HG03457 (cell line): ENCODE measurements around the gene GPRC5D.
A peak's percentile ranks its signal among the peaks of the same experiment; 100 is the strongest.

Experiments used
- ATAC-seq: cut with Tn5 transposase; IDR thresholded peaks from one replicate; pipeline ENCODE4 v1.9.1; 2021; ENCODE audit warnings: moderate number of reproducible peaks; ENCODE audit not compliant: unreplicated experiment

The GPRC5D gene

DNA sequence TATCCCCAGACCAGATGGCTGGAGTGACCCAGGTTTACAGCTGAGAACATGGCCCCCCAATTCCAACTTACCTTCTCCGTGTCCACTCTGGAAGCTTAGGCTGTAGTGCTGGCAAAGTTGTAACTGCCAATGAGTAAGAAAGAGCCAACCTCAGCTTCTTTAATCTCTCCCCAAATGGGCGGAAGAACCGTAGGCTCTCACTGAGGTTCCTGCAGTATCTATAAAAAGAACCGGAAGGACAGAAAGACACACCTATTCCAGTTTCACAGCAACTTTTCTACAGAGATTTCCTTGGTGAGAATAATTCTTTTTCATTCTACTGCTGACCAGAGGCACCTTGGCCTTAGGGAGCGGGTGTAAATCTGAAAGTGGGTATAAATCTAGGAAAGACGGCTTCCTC, at the start of gene GPRC5D:
GPRC5D (minus strand) TSS at position 135 of the 400 bp plus-strand sequence. CDS start 1,786 bp downstream, outside the sequence.
- ATAC-seq, result no peak

DNA sequence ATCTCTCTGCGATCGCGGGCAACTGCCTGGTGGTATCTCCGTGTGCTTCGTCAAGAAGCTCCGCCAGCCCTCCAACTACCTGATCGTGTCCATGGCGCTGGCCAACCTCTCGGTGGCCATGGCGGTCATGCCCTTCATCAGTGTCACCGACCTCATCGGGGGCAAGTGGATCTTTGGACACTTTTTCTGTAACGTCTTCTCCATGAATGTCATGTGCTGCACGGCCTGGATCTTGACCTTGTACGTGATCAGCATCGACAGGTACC, 49.7 kb upstream of the GPRC5D start:
- ATAC-seq, result no peak

DNA sequence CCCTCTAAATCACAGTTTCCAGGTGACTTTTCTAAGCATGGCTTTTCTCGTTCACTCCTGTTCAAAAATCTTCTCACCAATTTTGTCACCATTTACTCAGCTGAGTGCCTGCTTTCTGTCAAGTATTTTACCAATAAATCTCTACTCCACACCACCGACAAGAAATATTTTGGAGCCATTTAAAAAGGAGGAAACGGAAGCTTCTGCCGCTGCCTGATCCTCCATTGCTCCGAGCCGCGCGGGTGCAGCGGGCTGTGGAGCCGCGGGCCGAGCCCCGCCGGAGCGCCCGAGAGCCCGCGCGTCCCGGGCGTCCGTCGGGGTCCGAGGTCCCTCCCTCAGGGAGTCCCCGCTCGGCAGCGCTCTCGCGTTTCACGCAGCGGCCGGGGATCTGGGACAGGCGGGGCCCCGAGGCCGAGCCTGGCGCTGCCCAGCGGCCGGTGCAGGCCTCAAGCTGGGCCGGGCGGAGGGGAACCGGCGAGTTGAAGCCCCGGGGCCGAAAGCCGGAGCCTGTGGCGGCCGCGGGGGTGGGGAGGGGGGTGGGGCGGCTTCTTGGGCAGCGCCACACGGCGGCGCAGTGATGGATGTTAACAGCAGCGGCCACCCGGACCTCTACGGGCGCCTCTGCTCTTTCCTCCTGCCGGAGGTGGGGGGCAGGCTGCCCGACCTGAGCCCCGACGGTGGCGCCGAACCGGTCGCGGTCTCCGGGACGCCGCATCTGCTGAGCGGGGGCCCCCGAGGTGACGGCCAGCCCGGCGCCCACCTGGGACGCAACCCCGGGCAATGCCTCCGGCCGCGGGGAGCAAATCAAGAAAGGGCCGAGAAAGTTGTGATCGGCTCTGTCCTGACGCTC, 49.2 kb upstream of the GPRC5D start:
- ATAC-seq, result no peak

DNA sequence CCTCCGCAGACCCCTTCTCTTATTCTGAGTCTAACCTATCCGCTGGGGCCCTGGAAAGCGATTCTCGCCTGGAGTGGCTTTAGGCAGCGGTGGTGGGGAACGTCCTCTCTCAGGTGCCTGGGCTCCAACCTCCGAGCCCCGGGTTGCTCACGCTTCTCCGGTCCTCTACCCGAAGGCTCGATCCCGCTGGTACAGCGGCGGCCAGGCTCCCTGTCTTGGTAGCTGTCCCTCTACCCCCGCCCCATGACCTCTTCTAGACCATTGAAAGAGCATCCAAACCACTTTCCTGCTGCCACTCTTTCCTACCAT, 48.6 kb upstream of the GPRC5D start:
- peak; percentile 16 for ATAC-seq

DNA sequence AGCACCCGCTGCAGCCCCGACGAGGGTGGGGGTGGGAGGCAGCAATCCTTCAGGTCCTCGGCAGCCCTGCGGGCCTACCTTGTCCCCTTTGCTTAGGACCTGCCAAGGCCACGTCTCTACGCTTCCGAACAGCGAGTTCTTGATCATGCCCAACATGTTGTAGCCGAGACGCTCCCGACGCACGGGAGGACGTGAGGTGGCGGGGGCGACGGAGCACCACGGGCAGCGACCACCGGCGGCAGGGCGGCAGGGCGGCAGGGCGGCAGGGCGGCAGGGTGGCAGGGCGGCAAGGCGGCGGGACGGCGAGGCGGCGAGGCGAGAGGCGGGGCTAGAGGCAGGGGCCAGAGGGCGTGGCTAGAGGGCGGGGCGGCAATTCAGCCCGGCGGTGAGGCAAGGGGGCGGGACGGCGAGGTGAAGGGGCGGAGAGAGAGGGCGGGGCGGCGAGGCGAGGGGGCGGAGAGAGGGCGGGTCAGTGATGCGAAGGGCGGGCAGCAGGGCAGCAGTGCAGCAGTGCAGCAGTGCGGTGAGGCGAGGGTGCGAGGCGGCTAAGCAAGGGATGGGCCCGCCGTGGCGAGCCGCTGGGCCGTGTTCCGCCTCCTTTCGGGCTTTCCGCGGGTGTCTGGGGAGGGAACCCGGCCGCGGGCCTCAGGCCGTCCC, 48.1 kb upstream of the GPRC5D start, which contains the start of gene HEBP1:
HEBP1 (minus strand) TSS at position 307 of the 657 bp plus-strand sequence; CDS start at position 156, 151 bp downstream.
- ATAC-seq, result peak; percentile 78

DNA sequence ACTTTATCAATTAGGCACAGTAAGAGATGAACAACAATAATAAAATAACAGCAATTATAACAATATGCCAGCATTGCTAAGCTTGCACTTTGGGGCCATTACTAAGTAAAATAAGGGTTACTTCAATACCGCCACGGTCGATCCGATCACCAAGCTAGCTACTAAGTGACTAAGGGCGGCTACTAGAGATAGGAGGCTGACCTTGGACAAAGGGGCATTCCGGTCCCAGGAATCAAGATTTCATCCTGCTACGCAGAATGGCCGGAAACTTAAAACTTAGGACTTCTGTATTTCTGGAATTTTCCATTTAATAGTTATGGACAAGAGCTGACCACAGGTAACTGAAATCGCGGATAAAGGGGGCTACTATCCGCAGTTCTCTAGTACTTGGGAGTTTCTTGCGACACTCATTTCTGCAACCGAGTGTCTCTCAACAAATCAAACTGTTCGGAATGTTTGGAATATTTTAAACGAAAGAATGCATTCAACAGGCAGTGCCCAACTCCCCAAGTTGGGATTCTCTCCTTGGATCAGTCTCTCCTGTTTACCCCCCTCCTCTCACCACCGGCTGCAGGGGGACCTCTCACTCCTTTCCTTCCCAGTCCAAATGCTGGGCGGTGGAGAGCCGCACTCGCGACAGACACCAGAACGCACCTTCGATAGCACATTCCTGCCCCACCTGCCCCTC, 47.4 kb upstream of the GPRC5D start:
- ATAC-seq, result no peak

DNA sequence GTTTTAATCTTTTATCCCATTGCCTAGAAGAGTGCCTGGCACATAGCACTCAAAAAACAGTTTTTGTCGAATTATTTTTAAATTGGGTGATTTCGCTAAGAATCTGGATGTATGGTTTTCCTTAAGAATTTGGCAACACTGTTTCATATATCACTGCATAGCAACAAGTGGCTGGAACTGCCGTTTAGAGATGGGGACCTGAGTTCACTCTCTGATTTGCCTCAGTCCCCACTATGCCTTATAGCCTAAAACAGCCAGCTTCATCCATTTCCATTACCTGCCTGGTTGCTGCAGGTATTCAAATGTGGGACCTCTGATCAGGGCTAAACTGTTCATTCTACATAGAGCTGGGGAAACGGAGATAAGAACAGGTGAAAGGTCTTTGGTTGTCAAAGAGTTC, 46.3 kb upstream of the GPRC5D start:
- ATAC-seq, result no peak

DNA sequence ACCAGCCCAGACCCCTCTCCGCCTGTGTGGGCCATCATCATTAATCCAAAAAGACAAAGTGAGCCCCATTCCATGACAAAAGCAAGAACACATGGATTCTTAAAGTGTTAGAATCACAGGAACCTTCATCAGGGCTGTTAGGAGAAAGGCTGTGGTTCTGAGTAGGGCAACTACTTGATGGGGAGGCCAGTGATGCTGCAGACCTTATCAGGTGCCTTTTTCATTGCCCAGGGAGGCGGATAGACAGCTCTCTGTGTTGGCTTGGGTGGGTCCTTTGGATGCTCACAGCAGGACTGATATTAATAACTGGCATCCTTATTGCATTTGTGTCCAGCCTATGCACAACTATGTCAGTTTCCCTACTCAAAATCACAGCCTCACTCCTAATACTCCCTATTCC, 45.8 kb upstream of the GPRC5D start:
- no peak for ATAC-seq

DNA sequence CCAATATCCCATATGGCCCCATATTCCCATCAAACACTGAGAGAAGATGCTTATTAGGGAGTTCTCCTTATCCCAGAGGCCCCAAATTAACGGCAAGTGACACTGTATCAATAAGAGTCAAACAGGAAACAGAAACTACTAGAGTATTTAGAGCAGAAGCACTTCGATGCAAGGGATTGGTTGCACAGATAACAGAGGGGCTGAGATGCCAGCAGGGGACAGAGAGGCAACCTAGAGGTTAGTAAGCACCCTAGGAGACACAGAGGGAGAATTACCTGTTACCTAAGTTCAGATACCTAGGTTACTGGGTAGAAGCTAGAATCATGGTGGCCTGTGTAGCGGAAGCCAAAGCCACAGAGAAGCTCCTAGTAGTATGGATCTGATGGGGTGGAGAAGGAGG, 45.2 kb upstream of the GPRC5D start:
- no peak for ATAC-seq

DNA sequence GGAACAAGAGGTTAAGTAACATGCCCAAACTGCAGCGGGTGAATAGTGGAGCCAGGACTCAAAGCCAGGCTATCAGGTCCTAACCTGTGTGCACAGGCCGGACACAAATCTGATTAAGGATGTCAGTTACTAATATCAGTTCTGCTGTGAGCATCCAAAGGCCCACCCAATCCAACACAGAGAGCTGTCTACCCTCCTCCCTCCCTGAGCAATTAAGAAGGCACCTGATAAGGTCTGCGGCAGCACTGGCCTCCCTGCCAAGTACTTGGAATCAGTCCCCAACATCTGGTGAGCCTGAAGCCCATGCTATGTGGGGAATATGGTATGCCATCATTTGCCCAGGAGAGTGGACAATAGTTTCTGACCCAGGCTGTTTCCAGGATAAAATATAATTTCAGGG, 44.2 kb upstream of the GPRC5D start:
- ATAC-seq, result no peak

DNA sequence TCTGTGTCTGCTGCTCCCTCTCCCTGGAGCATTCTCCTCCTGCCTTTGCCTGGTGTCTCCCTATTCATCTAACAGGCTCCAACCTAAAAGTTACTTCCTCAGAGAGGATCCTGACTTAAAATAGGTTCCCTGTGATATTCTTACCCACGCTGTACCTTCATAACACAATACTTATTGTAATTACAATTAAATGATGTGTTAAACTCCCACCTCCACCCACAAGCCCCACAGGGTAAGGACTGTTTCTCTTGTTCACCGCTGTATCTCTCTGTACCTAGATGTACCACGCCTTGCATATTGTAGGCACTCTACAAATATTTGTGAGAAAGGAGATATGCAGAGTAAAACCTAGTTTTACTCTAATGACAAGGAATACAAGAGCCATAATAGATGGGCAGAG, 43.1 kb upstream of the GPRC5D start:
- ATAC-seq, result no peak

DNA sequence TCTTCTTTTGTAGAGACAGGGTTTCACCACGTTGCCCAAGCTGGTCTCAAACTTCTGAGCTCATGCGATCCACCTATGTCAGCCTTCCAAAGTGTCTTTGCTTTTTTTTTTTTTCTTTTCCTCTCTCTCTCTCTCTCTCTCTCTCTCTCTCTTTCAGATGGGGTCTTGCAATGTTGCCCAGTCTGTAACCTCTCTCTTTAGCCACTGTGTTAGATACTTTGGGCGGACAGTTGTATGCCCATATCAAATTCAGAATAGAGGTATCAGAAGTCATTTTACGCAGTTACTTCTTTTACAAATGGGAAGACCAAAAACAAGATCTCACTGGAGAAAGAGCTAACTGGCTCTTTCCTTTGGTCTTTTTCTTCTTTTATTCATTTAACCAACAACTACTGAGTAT, 41.4 kb upstream of the GPRC5D start:
- ATAC-seq, result no peak

DNA sequence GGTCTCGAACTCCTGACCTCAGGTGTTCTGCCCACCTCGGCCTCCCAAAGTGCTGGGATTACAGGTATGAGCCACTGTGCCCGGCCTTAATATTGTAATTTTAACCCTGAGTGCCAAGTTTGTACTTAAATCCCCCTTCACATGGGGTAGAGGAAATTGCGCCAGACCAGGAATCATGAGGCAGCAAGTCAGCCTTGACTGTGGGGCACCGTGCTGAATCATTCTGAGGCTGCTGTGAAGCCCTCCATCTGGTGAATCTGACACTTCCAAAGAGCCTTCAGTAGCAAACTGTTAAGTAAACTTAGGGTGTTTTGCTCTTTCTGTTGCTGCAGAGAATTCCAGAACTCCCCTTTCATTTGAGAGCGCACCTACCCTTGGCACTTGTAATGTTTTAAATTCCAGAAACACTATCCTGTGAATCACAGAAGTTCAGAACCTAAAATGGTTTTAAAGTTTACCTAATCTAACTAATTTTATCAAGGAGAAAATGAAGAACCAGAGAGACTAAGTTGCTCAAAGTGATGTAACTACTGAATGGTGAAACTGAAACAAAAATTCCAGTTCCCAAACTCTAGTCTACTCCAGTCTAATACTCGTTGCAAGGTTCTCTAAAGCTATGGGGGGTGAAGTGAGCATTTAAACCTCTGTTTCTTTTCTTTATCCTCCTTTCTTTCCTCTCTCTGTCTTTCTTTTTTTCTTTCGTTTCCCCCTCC, 40.6 kb upstream of the GPRC5D start:
- ATAC-seq, result no peak

DNA sequence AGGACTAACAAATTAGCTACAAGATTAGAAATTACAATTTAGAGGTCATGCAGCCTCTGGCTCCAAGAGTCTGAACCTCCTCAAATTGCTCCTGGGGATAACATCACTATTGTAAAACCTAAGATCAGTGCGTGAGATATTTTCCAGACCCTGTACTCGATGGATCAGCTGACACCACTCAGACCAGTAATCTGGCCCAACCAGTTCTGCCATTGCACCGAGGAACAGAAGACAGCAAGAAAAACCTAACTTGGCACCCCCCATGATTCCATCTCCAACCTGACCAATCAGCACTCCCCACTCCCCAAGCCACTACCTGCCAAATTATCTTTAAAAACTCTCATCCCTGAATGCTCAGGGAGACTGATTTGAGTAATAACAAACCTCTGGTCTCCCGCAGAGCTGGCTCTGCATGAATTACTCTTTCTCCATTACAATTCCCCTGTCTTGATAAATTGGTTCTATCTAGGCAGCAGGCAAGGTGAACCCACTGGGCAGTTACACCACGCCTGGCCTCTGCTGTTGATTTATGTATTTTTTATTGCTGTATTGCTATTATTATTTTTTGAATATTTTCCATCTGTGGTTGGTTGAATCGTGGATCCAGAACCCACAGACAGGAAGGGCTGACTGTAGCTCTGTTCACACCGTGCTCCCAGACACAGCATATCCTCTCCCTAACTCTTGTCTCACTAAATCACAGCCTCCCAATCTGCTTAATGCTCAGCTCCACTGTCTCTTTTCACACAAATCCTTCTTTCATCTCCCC, 38.9 kb upstream of the GPRC5D start:
- no peak for ATAC-seq

DNA sequence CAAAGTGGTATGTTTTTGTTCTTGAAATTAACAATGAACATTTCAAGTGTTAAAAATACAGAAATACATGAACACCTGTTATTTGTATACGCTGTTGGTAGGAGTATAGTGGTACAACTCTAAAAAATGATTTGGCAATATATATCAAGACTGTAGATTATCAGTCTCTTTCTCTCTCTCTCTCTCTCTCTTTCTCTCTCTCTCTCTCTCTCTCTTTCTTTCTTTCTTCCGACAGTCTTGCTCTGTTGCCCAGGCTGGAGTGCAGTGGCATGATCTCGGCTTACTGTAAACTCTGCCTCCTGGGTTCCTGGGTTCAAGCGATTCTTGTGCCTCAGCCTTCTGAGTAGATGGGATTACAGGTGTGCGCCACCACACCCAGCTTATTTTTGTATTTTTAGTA, 35.5 kb upstream of the GPRC5D start:
- ATAC-seq, result no peak

DNA sequence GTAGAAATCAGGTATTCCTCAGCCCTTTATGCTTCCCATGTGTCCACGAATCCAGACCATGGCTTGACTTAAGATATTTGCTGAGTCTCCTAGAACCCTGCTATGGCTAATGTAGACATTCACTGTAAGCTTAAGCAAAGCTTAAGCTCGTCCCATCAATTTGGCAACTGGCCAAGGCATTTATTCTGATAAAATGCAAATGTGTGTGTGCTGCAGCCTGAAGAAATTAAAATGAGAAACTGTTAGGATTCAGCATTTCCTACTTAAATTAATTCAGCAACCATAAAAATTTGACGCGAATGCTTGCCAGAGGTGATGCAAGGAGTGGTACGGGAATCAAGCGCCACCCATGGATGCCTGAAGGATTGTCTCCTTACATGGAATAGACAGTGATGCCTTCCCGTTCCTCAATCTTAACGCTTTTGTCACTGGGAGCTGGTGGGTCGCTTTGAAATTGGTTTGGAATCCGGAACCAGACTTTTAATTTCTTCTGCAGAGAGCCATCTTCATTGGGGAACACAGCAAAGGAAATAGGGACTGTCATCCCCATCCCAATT, 34.9 kb upstream of the GPRC5D start:
- ATAC-seq, result no peak

DNA sequence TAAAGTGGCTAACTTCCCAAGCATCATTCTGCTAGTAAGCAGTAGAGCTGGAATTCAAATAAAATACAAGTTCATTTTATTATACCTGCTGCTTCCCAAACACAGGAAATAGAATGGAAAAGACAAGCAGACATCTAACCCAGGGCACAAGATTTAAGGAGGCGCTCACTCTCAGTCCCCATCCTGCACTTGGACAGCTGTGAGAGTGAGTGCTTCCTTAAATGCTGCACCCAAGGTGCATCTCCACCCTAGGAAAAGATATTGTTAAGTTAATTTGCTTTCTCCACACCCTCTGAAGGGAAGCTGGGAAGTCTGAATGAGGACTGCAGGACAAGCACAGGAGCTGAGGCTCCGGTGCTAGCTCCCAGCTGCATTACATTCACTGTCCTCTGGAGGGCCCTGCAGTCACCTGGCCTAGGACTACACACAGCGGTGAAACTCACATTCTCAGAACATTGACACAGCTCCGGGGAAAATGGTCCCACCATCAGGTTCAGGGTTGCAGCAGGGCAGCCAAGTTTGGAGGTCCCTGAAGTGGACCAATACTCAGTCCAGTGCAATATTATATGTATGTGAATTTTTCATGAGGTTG, 33.9 kb upstream of the GPRC5D start:
- ATAC-seq, result no peak

DNA sequence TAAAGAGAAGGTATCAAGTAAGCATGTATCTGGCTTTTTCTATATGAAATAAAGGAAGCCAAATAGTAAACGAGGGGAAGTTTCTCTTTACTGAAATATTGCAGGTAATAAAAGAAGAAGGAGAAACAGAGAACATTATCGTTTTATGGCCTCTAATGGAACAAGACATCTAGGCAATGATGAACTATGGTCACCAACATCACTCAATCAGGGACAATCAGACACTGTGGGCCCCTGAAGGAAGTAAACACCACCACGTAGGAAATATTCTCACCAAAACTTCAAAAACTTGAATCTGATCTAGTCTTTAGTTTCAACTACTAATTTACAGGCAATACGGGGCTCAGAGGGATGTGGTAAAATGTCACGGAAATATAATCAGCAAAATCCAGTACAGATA, 32.2 kb upstream of the GPRC5D start:
- ATAC-seq, result no peak

DNA sequence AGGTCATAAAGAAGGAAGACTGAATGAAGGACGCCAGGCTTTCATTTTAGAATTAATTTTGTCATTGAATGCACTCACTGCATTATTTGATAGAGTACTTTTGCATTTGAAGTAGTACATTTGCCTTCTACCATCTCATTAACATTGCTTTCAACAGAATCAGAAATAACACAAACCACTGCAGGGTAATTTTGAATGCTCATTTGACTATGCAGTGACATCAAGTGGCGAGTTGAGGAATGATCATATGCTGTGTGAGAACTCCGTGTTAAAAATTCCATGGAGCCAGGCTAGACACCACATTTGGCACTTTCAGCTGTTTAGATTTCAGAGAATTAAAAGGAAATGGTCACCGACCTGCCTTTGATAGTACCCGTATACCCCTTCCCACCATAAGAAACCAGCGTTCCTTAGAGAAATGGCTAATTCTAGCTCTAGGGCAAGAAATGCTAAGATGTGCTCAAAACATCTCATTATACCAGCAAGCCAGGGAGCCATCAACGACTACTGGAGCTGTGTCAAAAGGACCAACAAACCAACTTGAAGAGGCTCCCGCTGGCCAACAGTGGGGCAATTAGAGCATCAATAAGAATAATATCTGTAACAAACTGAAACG, 31.6 kb upstream of the GPRC5D start:
- ATAC-seq, result no peak

DNA sequence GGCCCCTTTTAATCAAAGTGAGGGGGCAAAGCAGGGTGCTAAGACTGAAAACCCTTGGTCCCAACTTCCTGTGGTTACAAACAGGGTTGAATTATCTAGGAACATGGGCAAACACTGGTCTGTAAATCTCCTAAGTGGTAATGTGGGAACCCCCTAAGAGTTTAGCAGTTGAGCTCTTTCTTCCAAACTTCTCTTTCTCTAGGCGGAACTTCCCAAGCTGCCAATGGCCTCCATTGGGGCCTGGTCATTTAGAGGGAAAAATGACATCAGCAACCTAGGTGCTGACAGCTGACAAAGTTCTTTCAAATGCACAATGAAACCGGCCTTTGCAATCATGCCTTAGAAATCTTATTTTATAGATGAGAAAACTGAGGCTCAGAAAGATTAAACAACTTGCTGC, 30.4 kb upstream of the GPRC5D start:
- ATAC-seq, result no peak
